BLaER1 treated with 17β-estradiol and CSF1 and Interleukin-3, amounts not matched to agents 10 nM and 100 nM (cell line): ENCODE data around the gene SLC35G4.

Experiments used
- H3K27ac ChIP-seq, 11 experiments: shearing (Covaris generic); formaldehyde crosslinking; 2 replicates each; pipeline ENCODE4 v1.8.1; 2022
- H3K27me3 ChIP-seq, 11 experiments: shearing (Covaris generic); formaldehyde crosslinking; 2 replicates each; pipeline ENCODE4 v1.8.1; 2022
- H3K36me3 ChIP-seq, 11 experiments: shearing (Covaris generic); formaldehyde crosslinking; 2 replicates each; pipeline ENCODE4 v1.8.1; 2022
- H3K4me1 ChIP-seq, 10 experiments: shearing (Covaris generic); formaldehyde crosslinking; 2 replicates each; pipeline ENCODE4 v1.8.1; 2022
- H3K4me2 ChIP-seq, 11 experiments: shearing (Covaris generic); formaldehyde crosslinking; 2 replicates each; pipeline ENCODE4 v1.8.1; 2022
- H3K4me3 ChIP-seq, 10 experiments: shearing (Covaris generic); formaldehyde crosslinking; 2 replicates each; pipeline ENCODE4 v1.8.1; 2022
- H3K9ac ChIP-seq, 11 experiments: shearing (Covaris generic); formaldehyde crosslinking; 2 replicates each; pipeline ENCODE4 v1.8.1; 2022
- H3K9me3 ChIP-seq, 11 experiments: shearing (Covaris generic); formaldehyde crosslinking; replicated peaks in 1 of 11; 2 replicates each; pipeline ENCODE4 v1.8.1; 2022
- H4K20me1 ChIP-seq, 11 experiments: shearing (Covaris generic); formaldehyde crosslinking; 2 replicates each; pipeline ENCODE4 v1.8.1; 2022
- Cebpa-rat ChIP-seq, 11 experiments: shearing (Covaris generic); IDR thresholded peaks; 2 replicates each; pipeline ENCODE4 v1.8.1; 2022

The SLC35G4 gene

GRCh38 chr18:11574545-11574944 lies 34.9 kb upstream of the SLC35G4 start:
- Histone ChIP-seq H3K4me3 (no peak overlapping the region), H3K4me1 (peaks cover 11 to 40% (median 30%) of the 10 kb centered on the region in 10 experiments; a peak in 19 of 20 replicates), H3K36me3 (no peaks in the 10 kb centered on the region), H3K27me3 (no peaks in the 10 kb centered on the region), H3K27ac (no peak overlapping the region), H3K9me3 (no peaks in the 10 kb centered on the region), H3K9ac (no peak overlapping the region), H4K20me1 (no peaks in the 10 kb centered on the region; a peak in 1 of 22 replicates), H3K4me2 (no peak overlapping the region)
- TF ChIP-seq Cebpa-rat (IDR thresholded peaks at IDR 0.05) = no peak

- H3K36me3 ChIP-seq = no peaks in the 10 kb centered on the region
- H3K4me1 ChIP-seq = peaks cover 11 to 28% (median 22%) of the 10 kb centered on the region in 10 experiments; a peak in 19 of 20 replicates
- H3K4me3 ChIP-seq = no peak overlapping the region
- H3K4me2 ChIP-seq = peak overlapping the region; percentile 22 to 80 (median 56); a peak in 20 of 22 replicates
- H3K27ac ChIP-seq = peak overlapping the region in 1 of 11 experiments; percentile 0; a peak in 1 of 22 replicates
- no peak for TF ChIP-seq Cebpa-rat (IDR thresholded peaks at IDR 0.05)
- no peaks in the 10 kb centered on the region for H4K20me1 ChIP-seq
- H3K9ac ChIP-seq = no peak overlapping the region
- no peaks in the 10 kb centered on the region for H3K27me3 ChIP-seq
- no peaks in the 10 kb centered on the region for H3K9me3 ChIP-seq
Measured at GRCh38 chr18:11577271-11578112, 31.9 kb upstream of the SLC35G4 start.

- no peak for TF ChIP-seq Cebpa-rat (IDR thresholded peaks at IDR 0.05)
- no peak overlapping the region for H3K27ac ChIP-seq
- H3K27me3 ChIP-seq = no peaks in the 10 kb centered on the region
- no peak overlapping the region for H3K9ac ChIP-seq
- no peaks in the 10 kb centered on the region for H3K36me3 ChIP-seq
- no peaks in the 10 kb centered on the region for H3K9me3 ChIP-seq
- H3K4me2 ChIP-seq = peak overlapping the region in 4 of 11 experiments; percentile 3 to 60 (median 24); a peak in 3 of 22 replicates
- no peaks in the 10 kb centered on the region for H4K20me1 ChIP-seq
- peaks cover 11 to 28% (median 22%) of the 10 kb centered on the region in 10 experiments; a peak in 19 of 20 replicates for H3K4me1 ChIP-seq
- no peak overlapping the region for H3K4me3 ChIP-seq
Measured at GRCh38 chr18:11578799-11579198, 30.6 kb upstream of the SLC35G4 start.

- TF ChIP-seq Cebpa-rat (IDR thresholded peaks at IDR 0.05) = no peak
- H4K20me1 ChIP-seq = no peaks in the 10 kb centered on the region
- no peaks in the 10 kb centered on the region for H3K36me3 ChIP-seq
- no peak overlapping the region for H3K4me3 ChIP-seq
- no peak overlapping the region for H3K9ac ChIP-seq
- H3K27me3 ChIP-seq = no peaks in the 10 kb centered on the region
- H3K9me3 ChIP-seq = no peaks in the 10 kb centered on the region; a peak in 1 of 22 replicates
- H3K4me1 ChIP-seq = peaks cover 11 to 28% (median 22%) of the 10 kb centered on the region in 10 experiments; a peak in 19 of 20 replicates
- no peak overlapping the region for H3K4me2 ChIP-seq
- H3K27ac ChIP-seq = no peak overlapping the region
Measured at GRCh38 chr18:11579916-11580315, 29.5 kb upstream of the SLC35G4 start.

- Histone ChIP-seq H3K4me2 (no peak overlapping the region), H3K9ac (no peak overlapping the region), H3K27ac (no peak overlapping the region), H3K36me3 (no peaks in the 10 kb centered on the region), H4K20me1 (no peaks in the 10 kb centered on the region), H3K9me3 (peaks cover 0 to 6% (median 0%) of the 10 kb centered on the region in 11 experiments; a peak in 2 of 22 replicates), H3K27me3 (no peaks in the 10 kb centered on the region), H3K4me3 (no peak overlapping the region), H3K4me1 (peaks cover 11 to 28% (median 22%) of the 10 kb centered on the region in 10 experiments; a peak in 19 of 20 replicates)
- TF ChIP-seq Cebpa-rat (IDR thresholded peaks at IDR 0.05) = no peak
Measured at GRCh38 chr18:11581286-11581685, 28.1 kb upstream of the SLC35G4 start.

- Histone ChIP-seq H3K27me3 (no peaks in the 10 kb centered on the region), H3K4me2 (no peak overlapping the region), H3K9me3 (peaks cover 0 to 6% (median 0%) of the 10 kb centered on the region in 11 experiments; a peak in 3 of 22 replicates), H3K4me1 (peaks cover 0 to 5% (median 0%) of the 10 kb centered on the region in 10 experiments; a peak in 1 of 20 replicates), H3K36me3 (no peaks in the 10 kb centered on the region), H4K20me1 (no peaks in the 10 kb centered on the region), H3K9ac (no peak overlapping the region), H3K27ac (no peak overlapping the region), H3K4me3 (no peak overlapping the region)
- no peak for TF ChIP-seq Cebpa-rat (IDR thresholded peaks at IDR 0.05)
Measured at GRCh38 chr18:11585596-11585995, 23.8 kb upstream of the SLC35G4 start.

GRCh38 chr18:11586896-11587295 lies 22.5 kb upstream of the SLC35G4 start:
- H3K36me3 ChIP-seq = no peaks in the 10 kb centered on the region
- no peak overlapping the region for H3K9ac ChIP-seq
- no peak overlapping the region for H3K4me2 ChIP-seq
- H4K20me1 ChIP-seq = no peaks in the 10 kb centered on the region
- H3K27ac ChIP-seq = no peak overlapping the region
- TF ChIP-seq Cebpa-rat (IDR thresholded peaks at IDR 0.05) = no peak
- H3K27me3 ChIP-seq = no peaks in the 10 kb centered on the region
- H3K9me3 ChIP-seq = peaks cover 0 to 6% (median 0%) of the 10 kb centered on the region in 11 experiments; a peak in 3 of 22 replicates
- no peak overlapping the region for H3K4me3 ChIP-seq
- peaks cover 0 to 5% (median 0%) of the 10 kb centered on the region in 10 experiments; a peak in 1 of 20 replicates for H3K4me1 ChIP-seq

- TF ChIP-seq Cebpa-rat (IDR thresholded peaks at IDR 0.05) = no peak
- Histone ChIP-seq H3K4me2 (no peak overlapping the region; a peak in 1 of 22 replicates), H3K4me3 (no peak overlapping the region), H3K9ac (no peak overlapping the region), H3K27me3 (no peaks in the 10 kb centered on the region), H4K20me1 (no peaks in the 10 kb centered on the region), H3K27ac (no peak overlapping the region), H3K36me3 (no peaks in the 10 kb centered on the region), H3K9me3 (peaks cover 0 to 6% (median 0%) of the 10 kb centered on the region in 11 experiments; a peak in 3 of 22 replicates), H3K4me1 (peaks cover 0 to 5% (median 0%) of the 10 kb centered on the region in 10 experiments; a peak in 1 of 20 replicates)
Measured at GRCh38 chr18:11587432-11587831, 22.0 kb upstream of the SLC35G4 start.

- H3K27ac ChIP-seq = no peak overlapping the region
- H3K9ac ChIP-seq = no peak overlapping the region
- peaks cover 0 to 6% (median 0%) of the 10 kb centered on the region in 11 experiments; a peak in 3 of 22 replicates for H3K9me3 ChIP-seq
- TF ChIP-seq Cebpa-rat (IDR thresholded peaks at IDR 0.05) = no peak
- no peak overlapping the region; a peak in 1 of 22 replicates for H3K4me2 ChIP-seq
- no peak overlapping the region for H3K4me3 ChIP-seq
- H3K36me3 ChIP-seq = no peaks in the 10 kb centered on the region
- H3K4me1 ChIP-seq = peaks cover 0 to 5% (median 0%) of the 10 kb centered on the region in 10 experiments; a peak in 1 of 20 replicates
- H4K20me1 ChIP-seq = no peaks in the 10 kb centered on the region
- no peaks in the 10 kb centered on the region for H3K27me3 ChIP-seq
Measured at GRCh38 chr18:11587846-11588245, 21.6 kb upstream of the SLC35G4 start.
